HG03064 (cell line): ENCODE measurements around the gene CEMIP.

Experiments used
- ATAC-seq: cut with Tn5 transposase; IDR thresholded peaks from one replicate; pipeline ENCODE4 v1.9.1; 2021; ENCODE audit warnings: low read depth; ENCODE audit not compliant: unreplicated experiment

CEMIP gene

GRCh38 chr15:80779658-80780415 lies 667 bp downstream of the CEMIP start:
- ATAC-seq, result no peak

DNA sequence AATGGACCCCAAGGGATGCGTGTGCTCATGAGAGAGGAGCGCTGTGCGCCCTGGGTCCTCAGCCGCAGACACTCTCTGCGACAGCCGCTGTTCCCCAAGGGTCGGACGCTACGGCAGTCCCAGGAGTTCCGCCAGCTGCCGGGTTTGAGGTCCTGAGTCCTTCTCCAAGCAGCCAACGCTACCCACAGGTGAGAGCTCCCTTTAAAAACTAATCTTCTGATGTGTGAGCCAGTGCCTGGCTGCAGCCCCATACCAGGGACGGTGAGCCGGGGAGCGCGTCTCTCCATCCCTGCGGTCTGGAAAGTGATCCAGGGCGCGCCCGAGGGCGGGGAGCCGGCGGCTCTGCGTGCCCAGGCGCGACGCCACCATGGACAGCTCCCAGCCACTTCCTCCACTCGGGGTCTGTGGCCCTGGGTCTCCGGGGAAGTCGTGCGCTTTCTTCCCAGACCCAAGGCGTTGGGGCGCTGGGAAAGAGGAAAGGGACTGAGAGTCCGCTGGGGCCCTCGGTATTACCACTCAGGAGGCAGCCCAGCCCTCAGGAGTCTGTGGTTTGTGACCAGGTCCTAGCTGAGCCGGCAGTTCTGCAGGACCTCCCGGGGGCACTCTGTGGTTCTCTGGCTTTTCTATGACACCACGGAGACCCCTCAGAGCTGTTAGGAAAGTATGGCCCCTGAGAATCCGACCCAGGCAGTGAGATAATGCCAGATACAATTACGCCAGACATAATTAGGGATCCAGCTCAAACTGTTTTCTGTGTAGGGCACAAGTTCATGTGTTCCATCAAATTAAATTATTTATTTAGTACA lies 1.4 kb downstream of the CEMIP start:
- no peak for ATAC-seq

DNA sequence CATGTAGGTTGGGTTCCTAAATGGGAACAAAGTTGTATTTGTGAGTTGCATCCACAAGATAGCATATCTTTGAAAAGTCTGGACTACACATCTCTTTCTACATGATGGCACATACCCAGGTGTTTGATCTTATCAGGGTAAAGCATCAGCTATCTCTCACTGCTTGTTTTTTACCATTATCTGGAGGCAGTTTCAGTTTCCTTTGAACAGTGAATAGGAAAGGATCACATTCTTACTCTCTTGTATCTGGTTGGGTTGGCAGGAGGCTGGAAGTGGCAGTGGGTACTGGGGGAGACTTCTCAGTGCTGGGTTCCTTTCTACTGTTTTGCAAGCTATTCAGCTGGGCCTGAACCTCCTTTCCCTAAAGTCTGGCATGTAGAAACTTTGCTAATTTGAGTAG lies 4.1 kb downstream of the CEMIP start:
- ATAC-seq, result no peak

- no peak for ATAC-seq
These were observed 6.2 kb downstream of the CEMIP start for GRCh38 chr15:80785335-80785734.

DNA sequence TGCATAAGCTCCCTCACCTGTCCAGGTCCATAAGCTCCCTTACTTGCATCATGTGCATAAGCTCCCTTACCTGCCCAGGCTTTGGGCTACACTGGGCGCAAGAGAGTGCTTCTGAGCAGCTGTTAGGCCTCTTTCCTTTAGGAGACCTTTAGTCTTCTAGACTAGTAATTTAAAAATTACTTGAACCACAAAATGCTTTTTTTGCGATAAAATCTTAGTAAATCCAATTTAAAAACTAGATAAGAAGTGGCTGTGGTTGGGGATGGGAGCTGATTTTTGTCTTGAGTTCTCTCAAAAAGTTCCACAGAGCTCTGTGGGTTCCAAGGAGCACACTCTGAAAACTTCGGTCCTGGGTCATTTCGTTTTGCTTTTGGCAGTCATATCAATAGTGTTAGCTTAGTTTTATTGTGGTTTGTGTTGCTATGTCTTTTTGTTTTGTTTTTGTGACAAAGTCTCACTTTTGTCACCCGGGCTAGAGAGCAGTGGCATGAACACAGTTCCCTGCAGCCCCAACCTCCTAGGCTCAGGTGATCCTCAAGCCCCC lies 6.7 kb downstream of the CEMIP start:
- ATAC-seq, result no peak

DNA sequence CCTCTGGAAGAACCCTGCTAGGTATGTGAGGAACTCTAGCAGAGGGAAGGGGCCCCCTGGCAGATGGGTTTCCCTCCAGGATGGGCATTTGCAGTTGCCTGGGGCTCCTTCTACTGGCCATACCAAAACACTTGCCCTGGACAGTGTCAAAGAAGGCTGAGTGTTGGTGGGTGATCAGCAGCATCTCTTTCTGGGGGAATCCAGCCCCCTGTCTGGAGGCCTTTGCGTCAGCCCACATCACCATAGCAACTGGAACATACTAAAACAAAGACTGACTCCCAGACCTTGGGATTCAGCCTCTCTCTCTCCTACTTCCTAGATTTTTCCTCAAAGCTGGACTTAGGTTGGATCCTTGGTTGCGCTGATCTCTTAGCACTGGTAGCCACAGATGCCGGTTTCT lies 8.1 kb downstream of the CEMIP start:
- ATAC-seq, result no peak

- ATAC-seq, result no peak
These were observed 9.4 kb downstream of the CEMIP start for GRCh38 chr15:80788536-80788935.

DNA sequence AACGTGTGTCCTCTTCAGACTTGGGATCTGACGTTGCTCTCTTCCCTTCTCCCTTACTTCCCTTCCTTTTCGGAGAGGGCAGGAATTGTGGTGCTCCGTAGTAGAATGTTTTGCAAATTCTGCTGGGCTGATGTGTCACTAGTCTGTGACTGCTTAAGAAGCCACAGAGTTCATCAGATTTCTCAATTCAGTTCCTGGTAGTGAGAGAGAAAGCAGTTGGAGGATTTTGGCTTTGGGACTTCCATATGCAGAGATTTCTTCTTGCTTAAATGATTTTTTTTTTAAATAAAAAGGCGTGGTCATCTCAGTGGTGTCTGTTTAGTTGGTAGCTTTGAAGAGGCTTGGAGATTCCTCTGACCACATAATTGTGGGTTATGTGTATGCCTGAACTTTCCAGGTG lies 10.1 kb downstream of the CEMIP start:
- ATAC-seq, result no peak

DNA sequence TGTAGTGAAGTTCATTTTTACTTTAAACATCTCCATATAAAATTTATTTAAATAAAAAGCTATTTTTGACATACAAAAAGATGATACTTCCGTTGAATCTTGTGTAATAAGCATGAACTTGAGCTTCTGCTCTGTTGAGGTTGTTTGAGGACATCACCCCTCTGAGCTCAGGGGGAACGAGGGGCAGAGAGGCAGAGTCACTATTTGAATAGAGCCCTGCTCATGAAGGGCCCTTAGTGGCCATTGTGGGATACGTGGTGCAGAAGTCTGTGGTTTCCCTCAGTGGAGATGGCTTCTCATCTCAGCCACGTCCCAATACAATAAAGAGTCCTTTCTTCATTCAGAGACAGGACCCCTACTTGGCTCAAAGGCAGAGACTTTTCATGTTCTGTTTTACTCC lies 10.6 kb downstream of the CEMIP start:
- ATAC-seq, result no peak

DNA sequence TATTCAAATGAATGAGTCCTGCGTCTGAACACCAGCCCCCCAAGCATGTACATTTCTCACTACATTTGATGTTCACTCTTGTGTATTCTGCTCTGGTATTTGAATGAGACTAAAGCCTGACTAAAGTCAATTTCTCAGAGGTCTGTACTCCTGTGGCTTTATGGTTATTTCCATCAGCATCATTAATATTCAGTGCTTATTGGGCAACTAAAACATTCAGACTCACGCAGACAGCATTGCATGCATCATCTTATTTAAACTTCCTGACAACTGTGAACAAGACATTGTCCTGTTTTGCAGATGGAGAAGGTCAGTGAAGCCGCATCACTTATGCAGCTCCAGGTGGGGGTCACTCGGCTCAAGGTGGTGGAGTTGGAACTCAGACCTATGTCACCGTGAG lies 11.1 kb downstream of the CEMIP start:
- no peak for ATAC-seq

GRCh38 chr15:80791004-80791403 lies 11.8 kb downstream of the CEMIP start:
- ATAC-seq, result no peak

DNA sequence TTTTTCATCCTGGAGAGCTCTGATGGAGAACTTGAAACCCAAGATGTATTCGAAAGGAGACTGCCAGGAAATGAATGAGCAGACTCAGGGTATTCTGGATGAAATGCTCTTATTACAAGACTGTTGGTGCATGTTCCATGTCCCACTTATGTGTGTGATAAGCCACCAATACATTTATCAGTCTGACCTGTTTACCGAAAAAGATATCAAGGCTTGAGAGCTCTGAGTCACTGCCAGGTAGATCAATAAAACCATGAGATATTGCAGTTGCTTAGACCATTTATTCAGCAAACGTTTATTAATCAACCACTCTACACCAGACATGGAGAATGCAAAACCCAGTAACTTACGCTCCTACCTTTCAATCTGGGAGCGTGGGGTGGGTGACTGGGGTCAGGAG lies 17.2 kb downstream of the CEMIP start:
- no peak for ATAC-seq

- ATAC-seq, result no peak
These were observed 19.7 kb downstream of the CEMIP start for GRCh38 chr15:80798911-80799310.

- ATAC-seq, result no peak
These were observed 20.9 kb downstream of the CEMIP start for GRCh38 chr15:80800067-80800466.

- ATAC-seq, result no peak
These were observed 22.9 kb downstream of the CEMIP start for GRCh38 chr15:80801891-80802680.

DNA sequence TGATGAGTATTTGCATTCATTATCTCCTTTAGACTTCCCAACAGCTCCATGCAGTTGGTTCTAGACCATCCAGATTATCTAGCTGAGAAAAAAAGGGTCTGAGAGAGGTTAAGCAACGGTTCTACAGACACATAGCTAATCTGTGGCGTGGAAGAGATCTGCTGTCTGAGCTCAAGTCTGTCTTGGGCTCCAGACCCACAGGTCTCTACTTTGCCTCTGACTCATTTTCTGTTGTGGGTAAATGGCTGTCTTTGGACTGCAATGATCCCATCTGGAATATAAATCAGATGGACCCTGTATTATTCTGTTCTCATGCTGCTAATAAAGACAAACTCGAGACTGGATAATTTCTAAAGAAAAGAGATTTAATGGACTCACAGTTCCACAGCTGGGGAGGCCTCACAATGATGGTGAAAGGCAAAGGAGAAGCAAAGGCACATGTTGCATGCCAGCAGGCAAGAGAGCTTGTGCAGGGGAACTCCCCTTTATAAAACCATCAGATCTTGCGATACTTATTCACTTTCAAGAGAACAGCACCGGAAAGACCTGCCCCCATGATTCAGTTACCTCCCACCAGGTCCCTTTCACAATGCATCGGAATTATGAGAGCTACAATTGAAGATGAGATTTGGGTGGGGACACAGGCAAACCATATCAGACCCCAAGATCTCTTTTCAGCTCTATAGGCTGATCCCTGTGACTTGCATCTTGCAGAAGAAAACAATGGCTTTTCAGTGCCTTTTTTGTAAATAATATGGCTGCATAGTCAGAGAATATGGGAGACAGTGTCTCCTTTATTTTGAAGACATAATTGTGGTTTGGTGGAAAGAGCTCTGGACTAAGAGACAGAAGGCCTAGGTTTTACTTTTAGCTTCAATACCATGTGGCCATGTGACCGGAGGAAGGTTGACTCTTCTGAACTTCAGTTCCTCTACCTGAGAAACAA lies 24.7 kb downstream of the CEMIP start:
- ATAC-seq, result no peak

- ATAC-seq, result no peak
These were observed 25.9 kb downstream of the CEMIP start for GRCh38 chr15:80804970-80805495.

GRCh38 chr15:80811781-80812315 lies 32.7 kb downstream of the CEMIP start:
- ATAC-seq, result no peak

- ATAC-seq, result no peak
These were observed 35.9 kb downstream of the CEMIP start for GRCh38 chr15:80815106-80815505.
